Femur (tissue), 1 donor: Measurements from ENCODE around the gene ATAD3C.
"Not testable (repeated sequence)": the region's sequence is repeated elsewhere in the genome, so short reads cannot be mapped to it uniquely, and the experiment has no call there.

Experiments used
- DNase-seq: peaks from one replicate; pipeline ENCODE4 v3.0.0-alpha.2; 2017

ATAD3C gene

DNA sequence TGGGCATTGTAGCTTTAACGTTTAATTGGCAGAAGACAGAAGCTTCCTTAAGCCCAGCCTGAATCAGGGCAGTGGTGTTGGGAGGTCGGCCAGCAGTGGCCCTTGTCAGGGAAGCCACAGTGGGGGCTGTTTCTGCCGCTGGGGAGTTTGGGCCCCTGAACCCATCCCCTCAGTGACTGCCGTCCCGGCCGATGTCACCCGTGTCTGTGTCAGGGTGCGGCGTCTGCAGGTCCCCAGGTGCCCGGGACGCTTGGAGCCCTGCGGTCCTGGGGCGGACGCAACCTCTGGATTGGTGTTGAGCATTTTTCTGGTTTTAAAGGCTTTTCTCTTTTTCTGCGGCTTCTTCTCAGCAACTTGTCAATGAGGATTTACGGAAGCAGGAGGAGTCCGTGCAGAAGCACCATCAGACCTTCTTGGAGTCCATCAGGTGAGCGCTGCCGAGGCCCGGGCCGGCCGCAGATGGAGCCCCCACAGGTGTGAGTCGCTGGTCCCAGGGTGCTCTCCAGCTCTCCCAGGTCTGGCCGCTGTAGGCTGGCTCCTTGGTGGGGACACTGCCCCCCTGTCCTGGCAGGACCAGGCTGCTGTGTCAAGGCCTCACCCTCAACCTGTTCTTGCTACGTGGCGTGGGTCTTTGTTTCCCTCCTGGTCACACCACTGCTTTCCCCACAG lies 2.3 kb downstream of the ATAD3C start:
- no peak for DNase-seq

DNA sequence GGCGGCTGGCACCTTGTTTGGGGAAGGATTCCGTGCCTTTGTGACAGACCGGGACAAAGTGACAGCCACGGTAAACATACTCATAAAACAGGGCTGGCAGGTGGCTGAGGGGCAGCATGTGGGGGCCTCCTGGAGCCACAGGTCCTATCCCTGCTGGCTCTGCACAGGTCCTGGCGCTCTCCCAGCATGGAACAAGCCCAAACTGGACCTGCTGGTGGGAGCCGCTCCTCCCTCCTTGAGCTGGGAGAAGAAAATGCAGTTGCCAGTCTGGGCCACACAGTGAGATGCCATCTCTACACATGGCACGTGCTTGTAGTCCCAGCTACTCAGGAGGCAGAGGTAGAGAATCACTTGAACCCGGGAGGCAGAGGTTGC lies 2.9 kb downstream of the ATAD3C start:
- DNase-seq, result not testable (repeated sequence)

DNA sequence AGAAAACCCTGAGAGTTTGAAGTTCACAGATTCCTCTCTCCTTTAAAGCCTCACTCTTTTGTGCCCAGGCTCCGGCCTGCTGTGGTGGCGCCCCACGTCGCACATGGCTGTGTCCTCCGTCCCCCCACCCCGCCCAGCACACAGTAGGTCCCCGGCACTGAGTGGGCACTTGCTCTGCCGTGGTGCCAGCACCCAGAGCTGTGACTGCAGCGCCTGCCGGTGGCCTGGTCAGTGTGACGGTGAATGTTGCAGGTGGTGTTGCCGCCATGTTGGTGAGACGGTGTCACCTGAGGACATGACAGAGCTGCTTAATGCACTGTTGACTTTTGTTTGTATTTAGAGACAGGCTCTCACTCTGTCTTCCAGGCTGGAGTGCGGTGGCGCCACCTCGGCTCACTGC lies 3.4 kb downstream of the ATAD3C start:
- no peak for DNase-seq

DNA sequence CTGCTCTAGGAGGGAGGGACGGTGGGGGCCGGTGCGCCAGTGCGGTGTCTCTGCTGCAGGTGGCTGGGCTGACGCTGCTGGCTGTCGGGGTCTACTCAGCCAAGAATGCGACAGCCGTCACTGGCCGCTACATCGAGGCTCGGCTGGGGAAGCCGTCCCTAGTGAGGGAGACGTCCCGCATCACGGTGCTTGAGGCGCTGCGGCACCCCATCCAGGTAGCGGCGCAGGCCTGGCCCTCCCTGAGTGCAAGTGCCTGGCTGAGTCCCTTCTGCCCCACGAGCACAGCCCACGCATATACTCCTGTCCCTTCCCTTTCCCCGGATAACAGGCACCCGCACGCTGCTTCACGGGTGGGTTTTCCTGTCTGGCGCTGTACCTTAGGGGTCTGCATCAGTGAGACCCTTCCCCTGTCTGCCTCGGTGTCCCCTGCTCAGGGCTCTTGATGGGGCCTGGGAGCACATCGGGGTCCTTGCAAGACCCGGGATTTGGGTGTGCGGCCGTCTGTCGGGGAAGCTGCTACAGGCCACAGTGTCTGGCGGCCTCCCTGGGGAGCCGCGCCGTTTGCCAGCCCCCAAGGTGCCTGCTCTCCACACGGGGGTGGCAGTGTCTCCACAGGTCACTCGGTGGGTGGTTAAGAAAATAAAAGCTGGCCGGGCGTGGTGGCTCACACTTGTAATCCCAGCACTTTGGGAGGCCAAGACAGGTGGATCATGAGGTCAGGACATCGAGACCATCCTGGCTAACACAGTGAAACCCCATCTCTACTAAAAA lies 5.0 kb downstream of the ATAD3C start:
- not testable (repeated sequence) for DNase-seq

DNA sequence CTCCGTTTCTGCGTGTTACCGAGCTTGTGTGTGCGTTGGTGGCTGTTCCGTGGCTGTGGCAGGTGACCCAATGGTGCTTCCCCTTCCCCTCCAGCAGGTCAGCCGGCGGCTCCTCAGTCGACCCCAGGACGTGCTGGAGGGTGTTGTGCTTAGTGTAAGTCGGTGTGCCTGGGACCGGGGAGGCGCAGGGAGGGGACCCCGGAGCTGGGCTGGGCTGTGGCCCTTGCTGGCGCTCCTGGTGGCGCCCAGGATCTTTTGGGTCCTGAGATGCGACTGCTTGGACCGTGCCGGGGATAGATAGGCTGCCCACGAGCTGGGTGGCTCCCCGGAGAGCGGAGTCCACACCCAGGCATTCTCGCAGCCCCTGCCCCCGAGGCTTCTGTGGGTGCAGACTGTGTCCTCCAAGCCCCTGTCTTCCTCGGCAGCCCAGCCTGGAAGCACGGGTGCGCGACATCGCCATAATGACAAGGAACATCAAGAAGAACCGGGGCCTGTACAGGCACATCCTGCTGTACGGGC lies 5.9 kb downstream of the ATAD3C start:
- no peak for DNase-seq

DNA sequence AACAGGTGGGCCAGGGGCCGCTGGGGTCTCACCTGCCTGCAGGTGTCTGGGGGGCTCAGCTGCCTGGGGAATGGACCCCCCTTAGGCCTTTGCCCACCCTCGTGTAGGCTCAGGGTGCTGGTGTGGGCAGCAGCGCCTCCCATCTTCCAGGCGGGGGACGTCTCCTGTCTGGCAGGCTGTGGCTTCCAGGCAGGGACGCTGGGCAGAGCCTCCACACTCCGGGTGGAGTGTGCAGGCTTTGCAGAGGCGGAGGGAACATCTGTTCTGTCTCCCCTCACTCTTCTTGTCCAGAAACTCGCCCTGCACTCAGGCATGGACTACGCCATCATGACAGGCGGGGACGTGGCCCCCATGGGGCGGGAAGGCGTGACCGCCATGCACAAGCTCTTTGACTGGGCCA lies 6.4 kb downstream of the ATAD3C start:
- DNase-seq, result not testable (repeated sequence)

DNA sequence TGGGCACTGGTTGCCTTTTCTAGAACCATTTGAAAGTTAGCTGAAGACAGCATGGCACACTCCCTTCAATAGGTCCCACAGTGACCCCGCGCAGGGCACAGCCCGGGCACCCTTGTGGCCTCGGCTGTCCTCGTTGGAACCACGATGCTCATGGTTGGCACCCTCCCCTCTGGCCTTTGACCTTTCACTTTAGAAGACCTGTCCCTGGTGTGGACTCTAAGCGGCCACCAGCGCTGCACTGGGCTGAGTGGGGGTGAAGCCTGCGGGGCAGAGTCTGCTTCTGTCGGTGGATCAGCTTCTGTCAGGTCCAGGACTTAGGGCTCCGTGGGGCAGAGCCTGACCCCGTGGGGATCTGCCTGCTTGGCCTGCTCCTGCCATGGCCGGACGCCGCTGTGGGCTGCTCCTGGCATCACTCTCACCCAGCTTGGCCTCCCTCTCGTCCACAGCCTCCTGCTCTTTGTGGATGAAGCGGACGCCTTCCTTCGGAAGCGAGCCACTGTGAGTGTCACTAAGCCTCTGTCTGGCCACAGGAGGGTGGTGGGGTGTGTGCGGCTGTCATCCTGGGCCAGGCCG lies 7.3 kb downstream of the ATAD3C start:
- not testable (repeated sequence) for DNase-seq

DNA sequence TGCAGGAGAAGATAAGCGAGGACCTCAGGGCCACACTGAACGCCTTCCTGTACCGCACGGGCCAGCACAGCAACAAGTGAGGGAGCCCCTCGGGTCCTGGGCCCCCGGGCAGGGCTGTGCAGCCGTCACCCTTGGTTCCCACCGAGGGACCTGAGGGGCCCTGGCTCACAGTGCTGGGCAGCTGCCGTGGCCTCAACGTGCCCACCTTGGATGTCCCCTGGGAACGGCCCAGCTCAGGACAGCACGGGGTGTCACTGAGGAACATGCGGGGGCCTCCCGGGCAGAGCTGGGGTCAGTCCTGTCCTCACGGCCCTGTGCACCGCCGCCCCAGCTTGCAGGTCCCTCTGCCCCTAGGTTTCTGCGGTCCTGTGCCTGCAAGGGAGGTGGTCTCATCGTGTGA lies 9.7 kb downstream of the ATAD3C start:
- not testable (repeated sequence) for DNase-seq

DNA sequence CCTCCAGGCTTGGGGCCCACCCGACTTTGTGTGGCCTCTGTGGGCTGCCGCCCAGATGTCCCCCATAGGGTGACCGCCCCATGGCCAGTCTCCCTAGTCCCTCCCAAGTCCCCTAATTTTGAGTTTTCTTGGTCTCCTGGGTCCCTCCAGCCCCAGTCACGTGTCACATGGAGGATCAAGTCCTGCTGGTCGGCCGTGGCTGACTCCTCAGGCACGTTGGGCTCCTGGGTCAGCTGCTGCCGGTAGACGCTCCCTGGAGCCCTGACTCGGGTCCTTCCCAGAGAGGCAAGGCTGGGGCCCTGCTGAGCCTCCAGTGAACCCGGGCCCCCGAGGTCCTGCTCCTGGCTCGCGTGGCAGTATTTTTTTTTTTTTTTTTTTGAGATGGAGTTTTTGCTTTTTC lies 10.2 kb downstream of the ATAD3C start:
- DNase-seq, result not testable (repeated sequence)

DNA sequence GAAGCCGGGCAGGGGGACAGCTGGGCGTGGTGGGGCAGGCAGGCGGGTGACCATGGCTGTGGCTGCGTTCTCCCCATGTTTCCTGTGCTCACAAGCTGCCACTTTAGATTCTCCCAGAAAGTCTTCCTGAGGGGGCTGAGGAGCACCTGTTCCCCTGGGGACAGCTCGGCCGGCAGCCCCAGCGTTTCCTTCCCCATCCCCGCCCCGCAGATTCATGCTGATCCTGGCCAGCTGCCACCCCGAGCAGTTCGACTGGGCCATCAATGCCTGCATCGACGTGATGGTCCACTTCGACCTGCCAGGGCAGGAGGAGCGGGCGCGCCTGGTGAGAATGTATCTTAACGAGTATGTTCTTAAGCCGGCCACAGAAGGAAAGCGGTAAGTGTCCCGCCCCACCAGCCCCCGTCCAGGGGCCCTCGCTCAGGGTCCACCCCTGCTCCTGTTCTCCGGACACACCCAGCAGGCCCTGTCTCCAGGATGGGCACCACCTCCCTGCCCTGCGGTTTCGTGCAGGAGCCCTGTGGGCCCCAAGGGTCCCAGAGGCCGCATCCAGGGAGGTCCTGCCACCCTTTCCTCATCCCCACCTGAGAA lies 11.1 kb downstream of the ATAD3C start:
- no peak for DNase-seq

DNA sequence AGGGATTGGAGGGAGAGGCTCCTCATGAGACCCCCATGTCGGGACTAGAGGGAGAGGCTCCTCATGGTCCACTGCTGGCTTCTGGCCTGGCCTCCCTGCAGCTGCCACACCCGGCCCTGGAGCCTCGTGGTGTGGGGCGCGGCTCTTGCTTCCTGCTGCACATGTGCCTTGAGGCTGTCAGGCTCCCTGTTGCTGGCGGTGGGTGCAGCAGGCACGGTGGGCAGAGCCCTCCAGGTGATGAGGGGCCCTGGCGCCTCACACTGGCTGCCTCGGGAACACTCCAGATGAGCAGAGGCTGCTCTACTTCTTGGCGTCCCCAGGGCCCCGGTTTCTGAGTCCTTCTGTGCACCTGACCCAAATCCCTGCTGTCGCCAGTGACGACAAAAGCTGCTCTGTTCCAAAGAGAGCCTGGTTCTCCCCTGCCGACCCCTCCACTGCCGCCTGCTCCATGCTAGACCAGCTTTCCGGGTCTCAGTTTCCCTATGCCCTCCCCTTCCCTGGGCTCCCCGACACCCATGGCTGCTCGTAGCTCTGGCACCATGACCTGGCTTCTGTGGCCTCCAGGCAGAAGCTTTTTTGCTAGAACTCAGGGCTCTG lies 12.3 kb downstream of the ATAD3C start:
- DNase-seq, result no peak

DNA sequence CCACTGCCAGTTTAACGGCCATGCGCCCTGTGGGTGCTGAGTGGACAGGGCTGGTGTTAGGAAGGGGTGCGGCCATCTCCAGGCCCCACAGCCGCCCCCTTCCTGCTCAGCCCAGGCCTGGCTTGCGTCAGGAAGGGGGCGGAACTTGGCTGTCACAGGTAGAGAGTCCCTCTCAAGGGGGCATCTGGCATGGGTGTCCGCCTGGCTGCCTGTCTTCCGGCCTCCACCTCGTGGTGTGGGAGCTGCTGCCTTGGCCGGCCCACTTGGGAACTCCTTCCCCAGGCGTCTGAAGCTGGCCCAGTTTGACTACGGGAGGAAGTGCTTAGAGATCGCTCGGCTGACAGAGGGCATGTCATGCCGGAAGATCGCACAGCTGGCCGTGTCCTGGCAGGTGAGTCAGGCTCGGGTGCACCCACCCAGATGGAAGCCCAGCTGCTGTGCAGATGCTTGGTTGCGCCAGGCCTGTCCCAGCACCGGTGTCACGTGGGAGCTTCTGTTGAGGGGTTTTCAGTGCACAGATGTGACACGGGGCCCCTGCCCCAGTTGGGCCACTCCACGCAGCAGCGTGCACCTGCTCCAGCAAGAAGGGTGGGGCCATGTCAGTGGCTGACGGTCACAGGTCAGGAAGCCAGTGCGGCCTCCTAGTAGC lies 13.0 kb downstream of the ATAD3C start:
- DNase-seq, result no peak

DNA sequence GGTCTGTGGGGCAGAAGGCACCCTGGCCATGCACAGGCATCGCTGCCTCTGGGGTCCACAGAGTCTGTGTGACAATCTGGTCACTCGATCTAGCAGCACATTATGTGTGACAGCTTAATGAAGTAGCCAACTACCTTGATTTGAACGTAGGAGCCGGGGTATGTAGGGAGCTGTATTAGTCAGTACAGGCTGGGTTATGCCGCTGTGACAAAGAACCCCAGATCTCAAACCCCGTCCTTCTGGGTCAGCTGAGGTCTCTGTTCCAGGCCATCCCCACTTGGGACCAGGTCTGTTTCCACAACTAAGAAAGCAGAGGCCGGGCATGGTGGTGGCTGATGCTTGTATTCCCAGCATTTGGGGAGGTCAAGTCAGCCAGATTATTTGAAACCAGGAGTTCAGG lies 13.8 kb downstream of the ATAD3C start:
- DNase-seq, result no peak

DNA sequence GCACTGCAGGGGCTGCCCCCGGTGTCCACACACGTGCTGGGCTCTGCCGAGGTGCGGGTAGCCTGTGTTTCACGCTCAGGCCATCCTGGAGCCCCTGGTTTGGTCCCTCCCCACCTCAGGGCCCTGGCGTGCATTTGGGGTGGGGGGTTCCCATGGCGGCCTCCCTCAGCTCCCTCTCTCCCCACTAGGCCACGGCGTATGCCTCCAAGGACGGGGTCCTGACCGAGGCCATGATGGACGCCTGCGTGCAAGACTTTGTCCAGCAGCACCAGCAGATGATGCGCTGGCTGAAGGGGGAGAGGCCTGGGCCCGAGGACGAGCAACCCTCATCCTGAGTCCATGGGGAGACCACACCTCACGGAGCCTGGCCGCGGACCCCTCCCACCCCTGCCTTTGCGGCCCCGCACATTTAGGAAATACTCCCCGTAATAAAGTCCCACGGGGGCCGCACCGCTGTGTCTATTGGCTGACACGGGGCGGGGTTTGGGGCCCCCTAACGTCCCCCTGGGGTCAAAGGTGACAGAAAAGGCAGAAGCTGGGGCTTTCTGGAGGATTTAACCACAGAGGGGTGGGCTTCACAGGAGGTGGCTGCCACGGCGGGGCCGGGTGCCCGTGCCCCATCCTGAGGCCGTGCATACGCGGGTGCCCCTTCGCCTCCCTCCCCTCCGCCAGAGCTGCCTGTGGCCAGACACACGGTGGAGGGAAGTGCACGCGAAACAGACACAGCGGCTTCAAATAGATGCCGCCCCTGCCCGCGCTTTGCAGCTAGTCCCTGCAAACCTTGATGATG lies 18.9 kb downstream of the ATAD3C start:
- DNase-seq, result not testable (repeated sequence)

DNA sequence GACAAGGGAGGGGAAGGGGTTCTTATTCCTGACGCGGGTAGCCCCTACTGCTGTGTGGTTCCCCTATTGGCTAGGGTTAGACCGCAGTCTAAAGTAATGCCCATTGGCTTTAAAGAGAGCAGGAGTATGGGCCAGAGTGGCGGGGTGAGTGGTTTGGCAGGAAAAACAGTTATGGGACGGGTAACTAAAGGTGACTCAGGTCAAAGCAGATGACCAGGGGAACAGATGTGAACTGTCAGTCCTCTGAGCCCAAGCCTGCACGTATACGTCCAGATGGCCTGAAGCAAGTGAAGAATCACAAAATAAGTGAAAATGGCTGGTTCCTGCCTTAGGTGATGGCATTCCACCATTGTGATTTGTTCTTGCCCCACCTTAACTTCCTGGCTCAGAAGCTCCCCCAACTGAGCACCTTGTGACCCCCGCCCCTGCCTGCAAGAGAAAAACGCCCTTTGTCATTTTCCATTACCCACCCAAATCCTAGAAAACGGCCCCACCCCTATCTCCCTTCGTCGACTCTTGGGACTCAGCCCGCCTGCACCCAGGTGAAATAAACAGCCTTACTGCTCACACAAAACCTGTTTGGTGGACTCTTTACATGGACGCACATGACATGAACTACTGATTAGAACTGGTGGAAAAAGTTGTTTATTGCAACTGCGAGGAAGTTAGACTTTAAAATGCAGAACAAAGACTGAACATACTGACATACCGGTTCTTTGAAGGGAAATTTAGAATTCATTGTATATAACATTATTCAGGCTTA lies 21.3 kb downstream of the ATAD3C start:
- DNase-seq, result no peak

DNA sequence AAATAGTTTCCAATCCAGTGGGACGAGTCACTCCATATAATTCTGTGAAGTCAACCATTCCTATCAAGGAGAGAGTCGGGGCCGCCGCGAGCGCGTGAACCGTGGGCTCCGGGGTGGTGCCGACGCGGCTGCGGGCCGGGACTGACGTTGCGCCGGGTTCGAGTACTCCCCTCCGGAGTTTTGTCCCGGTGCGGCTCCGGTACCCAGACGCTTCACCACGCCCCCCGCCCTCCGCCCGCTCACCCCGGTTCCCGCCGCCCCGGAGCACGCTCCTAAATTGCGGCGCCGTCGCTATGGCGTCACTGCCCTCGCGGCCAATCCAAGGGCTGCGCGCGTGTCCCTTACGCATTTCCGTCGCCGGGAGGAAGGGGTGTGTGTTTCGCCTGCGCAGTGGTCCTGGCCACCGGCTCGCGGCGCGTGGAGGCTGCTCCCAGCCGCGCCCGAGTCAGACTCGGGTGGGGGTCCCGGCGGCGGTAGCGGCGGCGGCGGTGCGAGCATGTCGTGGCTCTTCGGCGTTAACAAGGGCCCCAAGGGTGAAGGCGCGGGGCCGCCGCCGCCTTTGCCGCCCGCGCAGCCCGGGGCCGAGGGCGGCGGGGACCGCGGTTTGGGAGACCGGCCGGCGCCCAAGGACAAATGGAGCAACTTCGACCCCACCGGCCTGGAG lies 22.0 kb downstream of the ATAD3C start, which contains the start of gene ATAD3B:
Gene ATAD3B (plus strand): TSS at position 377 of the 664 bp plus-strand sequence. CDS start 120 bp downstream, at position 497.
- peak; percentile 97 for DNase-seq

DNA sequence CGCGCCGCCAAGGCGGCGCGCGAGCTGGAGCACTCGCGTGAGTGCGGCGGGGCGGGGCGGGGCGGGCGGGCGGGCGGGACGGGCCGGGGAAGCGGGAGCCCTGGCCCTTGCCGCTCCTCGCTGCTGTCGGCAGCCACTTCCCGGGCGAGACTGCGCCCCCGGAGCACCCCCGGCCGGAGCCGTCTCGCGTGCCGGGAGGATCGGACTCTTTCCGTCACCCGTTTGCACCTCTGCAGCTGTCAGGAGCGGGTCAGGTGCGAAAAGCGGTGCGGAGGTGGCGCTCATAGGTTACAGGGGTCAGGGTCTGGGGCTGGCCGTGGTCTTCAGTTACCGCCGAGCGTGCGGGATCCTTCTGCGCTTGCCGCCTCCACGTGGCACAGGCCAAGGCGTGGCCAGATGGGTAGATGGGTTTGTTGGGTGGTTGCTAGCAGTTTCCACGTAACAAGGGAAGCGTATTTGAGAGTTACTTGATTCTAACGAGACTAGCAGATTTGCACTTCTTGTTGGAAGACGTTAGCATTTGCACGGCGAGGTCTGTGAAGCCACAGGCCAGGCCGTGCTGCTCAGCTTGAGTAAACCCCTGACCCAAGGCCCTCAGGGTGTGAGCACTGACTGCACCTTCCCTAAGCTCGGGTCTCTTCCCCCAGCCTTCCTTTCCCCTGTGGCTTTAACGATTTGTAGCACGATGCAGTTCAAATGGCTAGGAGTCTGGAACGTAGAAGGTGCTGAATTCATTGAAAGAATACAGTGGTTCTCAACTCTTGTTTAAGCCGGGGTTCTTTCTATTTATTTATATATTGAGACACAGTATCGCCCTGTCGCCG lies 22.8 kb downstream of the ATAD3C start:
- not testable (repeated sequence) for DNase-seq

DNA sequence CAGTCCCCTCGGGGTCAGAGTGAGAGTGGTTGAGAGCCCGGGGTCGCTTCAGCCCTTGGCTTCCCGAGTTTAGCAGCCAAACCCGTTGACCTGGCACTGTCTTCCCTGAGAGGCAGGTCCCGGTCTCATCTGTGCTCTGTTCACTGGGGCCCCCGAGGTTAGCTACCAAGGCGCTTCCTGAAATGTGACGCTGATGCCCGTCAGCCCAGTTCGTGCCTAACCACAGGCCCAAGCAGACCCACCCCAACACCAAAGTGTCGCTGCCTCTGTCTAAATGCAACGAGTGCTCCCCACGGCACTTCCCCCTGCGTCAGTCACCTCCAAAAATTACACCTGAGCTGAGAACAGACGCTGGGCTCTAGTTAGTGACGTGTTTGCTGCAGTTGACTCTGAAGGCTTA lies 26.5 kb downstream of the ATAD3C start:
- not testable (repeated sequence) for DNase-seq

DNA sequence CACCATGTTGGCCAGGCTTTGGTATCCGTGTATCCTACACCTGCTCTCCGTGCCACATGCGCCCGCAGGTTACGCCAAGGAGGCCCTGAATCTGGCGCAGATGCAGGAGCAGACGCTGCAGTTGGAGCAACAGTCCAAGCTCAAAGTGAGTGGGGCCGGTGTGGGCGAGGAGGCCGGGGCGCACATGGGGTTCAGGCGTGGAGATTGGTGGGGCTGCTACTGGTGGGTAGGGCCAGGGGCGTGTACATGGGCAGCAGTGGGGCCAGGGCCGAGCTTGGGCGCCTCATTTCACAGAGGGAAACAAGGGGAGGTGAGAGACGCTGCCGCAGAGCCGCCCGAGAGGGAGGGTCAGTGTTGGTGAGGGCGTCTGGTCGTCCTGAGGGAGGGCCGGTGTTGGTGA lies 27.7 kb downstream of the ATAD3C start:
- DNase-seq, result no peak
